Islet of Langerhans (tissue), 1 donor: ENCODE data around the gene MREG.
"Not testable (repeated sequence)": the region's sequence is repeated elsewhere in the genome, so short reads cannot be mapped to it uniquely, and the experiment has no call there.

Experiments used
- FAIRE-seq: peaks from one replicate; lab custom pipeline; 2011; peaks lifted over from hg19 to GRCh38; lab: Jason Lieb, UNC

Gene MREG

DNA sequence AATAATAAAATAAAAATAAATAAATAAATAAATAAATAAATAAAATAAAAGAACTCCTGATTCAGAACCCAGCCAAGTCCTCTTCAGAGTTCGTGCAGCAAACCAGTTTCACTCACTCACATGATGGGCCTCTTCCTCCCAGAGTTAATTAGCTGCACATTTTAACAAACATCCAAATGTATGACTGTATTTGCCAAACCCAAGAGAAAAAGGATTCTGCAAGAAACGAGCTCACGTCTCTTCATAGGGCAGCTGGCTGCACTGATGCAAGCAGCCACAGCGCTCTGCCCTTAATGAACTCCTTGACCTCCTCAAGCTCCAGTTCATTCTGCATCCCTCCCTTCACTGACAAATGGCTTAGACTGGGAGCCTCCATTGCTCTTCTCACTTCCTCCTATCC lies 55.1 kb downstream of the MREG start:
- FAIRE-seq = no peak

DNA sequence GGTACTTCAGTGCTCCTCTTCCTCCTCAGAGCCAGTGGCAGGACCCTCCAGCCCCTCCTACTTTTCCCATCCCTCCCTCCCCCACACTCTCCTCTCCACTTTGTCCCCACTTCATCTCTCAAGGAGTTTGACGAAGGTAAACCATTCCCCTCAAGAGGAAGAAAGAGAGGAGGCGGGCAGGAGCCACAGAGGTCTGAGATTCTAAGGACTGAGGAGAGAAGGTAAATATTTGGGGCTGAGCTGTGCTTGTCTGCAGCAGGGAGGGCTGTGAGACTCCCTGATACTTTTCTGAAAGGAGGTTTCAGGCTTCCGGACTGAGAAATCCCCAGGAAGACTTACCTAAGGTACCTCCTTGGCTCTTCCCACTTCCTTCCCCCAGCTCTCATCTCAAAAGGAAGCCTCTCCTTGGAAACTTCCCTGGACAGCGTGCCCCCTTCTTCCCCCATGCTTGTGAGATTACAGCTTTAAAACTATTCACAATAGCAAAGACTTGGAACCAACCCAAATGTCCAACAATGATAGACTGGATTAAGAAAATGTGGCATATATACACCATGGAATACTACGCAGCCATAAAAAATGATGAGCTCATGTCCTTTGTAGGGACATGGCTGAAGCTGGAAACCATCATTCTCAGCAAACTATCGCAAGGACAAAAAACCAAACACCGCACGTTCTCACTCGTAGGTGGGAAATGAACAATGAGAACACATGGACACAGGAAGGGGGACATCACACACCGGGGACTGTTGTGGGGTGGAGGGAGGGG lies 55.8 kb downstream of the MREG start:
- not testable (repeated sequence) for FAIRE-seq

DNA sequence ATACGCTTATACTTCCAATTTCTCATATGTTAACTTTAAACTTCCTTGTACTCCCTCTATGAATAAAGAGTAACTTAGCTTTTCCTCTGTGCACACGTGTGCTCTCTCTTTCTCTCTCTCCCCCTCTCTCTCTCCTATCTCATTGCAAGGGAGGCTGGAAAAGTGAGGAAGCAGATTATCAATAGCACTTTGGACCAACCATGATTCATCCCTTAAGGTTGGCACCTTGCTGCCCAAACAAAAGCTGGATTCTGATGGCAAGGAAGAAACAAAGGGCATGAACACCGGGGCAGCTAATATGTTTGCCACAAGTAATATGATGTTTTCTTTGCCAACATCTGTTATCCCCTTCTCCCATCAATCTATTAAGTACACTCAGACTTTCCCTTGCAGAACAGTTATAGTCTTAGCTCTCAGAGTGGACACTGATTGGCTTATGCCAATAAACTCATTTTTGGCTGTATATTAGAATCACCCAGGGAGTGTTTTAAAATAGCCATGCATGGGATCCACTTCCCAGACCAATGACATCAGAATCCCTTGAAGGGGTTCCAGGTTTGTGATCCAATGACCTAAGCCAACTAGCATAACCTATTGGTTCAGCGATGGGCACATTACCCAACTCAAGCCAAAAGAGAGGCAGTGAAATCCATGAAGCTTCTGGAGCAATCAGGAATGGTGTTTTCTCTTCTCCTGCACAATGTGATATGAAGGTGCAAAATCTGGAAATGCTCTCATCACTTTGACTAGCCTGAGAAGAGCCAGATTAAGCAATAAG lies 60.3 kb downstream of the MREG start:
- no peak for FAIRE-seq

DNA sequence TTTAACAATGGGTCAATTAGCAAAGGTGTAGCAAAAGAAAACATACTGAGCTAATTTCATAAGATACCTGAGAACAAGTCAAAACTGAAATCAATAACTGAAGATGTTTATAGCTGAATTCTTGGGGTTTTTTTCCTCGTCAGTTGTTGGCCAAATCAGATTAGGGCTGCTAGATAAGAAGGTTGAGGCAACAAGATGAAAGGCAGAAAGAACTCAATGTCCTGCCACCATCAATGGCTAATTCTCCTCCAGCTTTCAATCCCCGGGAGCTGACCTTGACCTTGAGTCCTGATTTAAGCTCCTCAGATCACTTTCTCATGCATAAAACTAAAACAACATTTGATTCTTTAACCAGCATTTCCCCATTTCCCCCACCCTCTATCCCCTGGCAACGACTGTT lies 61.8 kb downstream of the MREG start:
- FAIRE-seq = no peak

DNA sequence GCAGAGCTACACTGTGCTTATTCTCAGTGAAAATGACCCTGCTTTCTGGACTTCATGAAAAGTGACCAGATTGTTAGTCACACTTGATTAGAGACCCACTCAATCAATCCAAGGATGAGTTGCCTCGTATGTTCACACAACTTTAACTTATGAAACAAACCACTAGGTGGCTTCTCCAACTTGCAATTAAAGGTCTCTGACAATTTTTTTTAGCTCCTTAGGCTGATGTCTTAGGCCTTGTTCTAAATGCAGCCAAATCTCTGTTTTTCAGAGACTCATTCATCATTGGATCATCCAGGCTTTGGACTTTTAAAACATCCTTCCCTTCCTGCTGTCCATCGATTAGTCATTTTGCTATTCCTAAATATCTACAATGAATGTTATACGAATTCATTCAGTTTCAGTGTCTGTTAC lies 63.4 kb downstream of the MREG start:
- FAIRE-seq = peak; percentile 17

DNA sequence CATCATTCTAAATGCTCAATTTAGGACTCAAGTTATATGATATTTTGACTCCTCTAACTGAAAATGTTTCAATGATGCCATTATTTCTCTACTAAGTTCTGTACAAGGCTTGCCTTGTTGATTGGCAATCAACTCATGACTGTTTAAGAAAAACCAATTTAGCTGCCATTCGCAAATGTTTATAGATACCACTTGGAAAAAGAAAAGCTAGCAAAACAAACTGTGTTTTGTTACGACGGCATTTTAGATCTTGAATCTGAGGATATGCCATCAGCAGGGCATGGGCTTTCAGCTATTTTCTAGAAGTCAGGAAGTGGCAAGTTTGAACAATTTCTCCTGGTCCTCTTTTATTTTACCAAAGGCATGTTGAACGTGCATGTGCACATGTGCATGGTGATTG lies 65.3 kb downstream of the MREG start:
- no peak for FAIRE-seq

DNA sequence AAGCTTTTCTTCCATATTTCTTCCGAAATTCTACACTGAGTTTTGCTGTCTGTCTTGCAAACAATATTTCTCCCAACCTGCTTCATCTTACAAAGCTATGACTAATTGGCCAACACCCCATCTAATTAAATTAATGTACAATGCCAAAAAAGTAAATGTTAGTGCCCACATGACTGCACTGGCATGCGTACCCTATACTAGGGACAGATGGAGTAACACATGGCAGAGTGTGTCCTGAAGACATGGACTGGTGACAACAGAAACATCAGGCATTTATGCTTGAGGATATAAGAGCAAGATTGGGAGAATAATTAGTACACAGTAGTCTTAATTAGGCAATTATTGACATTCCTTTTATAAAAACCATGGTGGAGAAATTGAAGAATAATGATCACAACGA lies 66.8 kb downstream of the MREG start:
- FAIRE-seq = no peak

DNA sequence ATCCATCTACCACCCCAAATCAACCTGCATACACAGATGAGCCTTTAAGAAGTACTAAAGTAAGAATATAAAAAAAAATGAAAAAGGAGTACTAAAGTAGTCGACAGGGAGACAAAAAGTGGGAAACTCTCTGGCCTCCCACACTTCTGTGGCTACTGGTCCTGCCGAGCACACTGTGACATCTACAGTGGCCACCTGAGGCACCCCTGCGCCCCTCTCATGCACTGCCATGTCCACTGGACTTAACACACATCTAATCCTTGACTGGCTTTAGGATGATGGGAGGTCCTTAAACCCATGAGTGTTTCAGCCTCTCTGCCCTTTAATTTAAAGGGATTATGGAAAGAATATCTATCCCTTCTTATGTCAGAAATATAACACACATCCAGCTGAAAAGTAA lies 71.2 kb downstream of the MREG start:
- FAIRE-seq = no peak

DNA sequence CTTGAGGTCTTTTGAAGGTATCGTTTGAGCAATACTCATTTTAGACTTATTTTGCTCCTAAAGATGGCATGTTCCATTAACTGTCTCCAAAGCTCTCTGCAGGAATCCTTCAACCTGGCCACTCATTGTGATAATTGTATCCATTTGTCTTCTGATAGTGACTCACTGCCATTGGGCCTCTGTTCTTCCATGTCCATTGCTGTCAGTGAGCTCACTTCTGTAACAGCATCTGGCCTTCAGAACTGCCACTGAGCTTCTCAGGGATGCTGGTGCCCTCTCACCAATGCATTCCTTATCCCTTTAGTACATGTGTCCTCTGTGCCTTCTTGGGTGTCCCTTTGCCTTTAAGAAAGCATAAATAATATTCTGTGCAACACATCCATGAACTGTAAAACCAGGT lies 71.6 kb downstream of the MREG start:
- no peak for FAIRE-seq

DNA sequence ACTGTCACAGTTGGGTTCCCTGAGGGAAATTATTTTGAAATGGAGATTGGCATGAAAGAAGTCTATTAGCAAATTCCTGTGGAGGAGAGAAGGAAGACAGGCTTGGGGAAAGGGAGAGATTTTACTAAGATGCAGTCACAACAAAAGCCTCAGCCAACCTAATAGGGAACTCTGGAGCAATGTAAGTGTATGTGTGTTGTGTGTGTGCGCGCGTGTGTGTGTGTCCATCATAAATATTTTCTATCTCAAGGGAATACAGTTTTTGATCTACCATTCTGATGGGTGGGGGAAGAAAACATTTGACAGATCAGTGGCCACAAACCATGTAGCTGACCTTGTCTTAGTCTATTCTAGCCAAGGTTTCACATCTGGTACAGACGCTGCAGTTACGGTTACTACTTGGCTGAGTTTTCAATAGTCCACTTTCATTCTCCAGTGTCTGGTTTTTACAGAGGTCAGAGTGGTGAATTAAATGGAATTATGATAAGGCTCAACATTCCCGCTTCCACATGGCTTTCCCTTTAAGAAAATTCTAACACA lies 72.6 kb downstream of the MREG start:
- no peak for FAIRE-seq

DNA sequence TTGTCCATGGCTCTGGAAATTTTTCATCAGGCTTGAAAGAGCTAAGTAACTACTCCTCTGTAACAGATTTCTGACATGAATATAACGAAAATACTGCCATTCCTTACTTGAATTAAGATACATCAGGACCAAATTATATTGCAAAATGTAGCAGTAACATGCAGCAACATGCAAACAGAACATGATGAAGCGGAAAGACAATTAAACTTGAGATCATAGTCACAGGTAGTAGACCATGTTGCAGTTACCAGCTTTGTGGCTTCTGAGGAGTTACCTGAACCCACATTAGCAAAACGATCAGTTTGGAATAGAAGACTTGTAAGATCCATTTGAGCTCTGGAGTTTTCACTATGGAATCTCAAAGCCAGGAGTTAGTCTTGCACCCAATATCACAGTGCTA lies 76.2 kb downstream of the MREG start:
- FAIRE-seq = no peak

DNA sequence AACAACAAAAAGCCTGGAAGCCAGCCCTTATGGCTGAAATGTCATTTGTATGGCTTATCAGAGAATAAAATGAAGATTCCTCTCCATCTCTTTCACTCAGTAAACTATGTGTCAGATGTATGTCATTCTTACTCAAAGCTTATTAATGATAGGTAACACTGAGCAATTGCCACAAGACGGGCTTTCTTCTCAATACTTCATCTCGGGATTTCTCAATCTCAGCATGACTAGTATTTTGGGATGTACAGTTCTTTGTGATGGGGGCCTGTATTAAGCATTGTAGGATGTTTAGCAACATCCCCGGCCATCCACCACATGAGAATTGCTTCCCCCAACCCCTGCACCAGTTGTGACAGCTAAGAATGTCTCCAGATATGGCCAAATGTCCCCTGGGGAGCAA lies 80.2 kb downstream of the MREG start:
- no peak for FAIRE-seq

DNA sequence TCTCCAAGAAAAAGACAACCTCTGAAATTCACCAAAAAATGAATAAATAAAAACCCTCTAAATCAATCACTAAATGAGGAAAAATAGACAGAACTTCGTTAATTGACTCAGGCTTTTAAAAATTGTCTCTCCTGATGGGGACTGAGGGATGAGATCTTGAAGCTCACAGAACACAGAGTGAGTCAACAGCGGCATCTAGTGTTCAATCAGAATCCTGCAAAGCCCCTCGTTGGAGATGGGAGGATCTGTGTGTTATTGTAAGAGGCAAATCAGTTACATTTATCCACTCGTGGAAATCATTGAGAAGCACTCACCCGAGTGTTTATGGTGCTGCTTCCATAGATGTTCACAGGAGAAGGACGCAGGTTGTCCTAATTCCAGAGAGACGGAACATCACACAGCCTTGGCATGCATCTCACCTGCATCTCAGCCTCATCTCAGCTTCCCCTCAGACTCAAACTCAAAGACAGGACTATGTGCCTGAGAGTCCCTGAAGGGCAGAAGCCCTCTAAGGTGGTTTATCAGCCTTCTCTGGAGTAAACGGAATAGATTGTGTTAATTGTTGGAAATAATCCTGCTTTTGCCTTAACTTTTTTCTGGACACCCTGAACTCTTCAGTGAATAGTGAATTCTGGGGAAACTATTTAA lies 82.0 kb downstream of the MREG start:
- peak; percentile 76 for FAIRE-seq

DNA sequence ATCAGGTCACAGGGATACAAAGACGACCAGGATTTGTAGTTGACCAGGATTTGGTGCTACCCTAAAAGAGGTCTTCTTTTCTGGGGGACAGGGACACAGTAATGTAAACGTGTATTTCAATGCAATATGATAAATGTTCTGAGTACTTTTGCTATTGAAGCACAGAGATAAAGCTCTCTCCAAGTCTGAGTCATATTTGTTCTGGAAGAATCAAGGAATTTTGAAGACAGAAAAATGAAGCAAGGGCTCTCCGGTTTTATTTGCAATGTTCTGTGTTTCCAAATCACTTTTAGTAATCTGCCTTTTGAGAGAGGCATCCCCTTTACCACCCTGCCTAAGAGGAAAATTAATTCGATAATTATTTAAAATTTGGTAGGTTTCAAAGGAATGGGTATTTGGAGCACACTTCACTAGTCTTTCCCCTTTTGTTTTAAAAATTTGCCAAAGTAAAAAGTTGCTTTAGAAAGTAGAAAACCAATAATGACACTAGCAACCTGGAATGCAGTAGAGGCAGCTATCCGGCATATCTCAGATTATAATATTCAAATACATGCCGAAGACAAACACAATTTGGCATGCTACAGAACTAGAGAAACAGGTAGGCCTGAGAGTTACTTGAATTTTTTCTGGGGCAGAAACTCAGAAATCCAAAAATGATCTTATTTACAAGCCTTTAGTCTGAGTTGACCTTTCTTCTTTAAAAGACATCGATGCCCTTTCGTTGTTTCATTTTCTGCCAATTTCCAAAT lies 82.7 kb downstream of the MREG start:
- no peak for FAIRE-seq

DNA sequence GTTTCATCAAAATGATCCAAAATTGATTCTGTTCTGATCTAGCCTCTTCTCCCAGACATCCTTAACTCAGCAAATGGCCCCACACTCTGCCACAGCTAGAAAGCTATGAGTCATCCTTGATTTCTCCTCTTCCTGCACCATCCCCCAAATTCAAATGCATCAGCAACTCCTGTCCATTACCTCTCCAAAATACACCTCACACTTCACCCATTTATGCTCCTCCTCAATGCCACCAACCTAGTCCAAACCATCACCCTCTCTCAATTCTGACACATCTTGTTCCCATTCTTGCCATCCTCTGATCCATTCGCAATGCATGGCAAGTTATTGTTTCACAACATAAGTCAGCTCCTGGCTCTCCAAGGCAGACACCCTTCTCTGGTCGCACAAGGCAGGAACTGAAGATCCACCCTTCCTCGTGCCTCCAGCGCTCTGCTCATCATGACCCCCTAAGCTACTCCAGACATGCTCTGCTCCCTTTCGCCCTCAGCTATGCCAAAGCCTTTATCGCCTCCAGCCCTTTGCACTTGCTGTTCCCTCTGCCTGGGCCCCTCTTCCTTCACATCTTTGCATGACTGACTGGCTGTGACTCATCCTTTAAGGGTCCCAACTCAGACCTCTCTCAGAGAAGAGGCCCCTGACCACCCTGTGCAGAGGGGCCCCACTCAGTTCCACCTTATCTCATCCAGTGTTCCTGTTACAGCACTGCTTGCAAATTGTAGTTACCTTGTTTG lies 83.6 kb downstream of the MREG start:
- FAIRE-seq = no peak

DNA sequence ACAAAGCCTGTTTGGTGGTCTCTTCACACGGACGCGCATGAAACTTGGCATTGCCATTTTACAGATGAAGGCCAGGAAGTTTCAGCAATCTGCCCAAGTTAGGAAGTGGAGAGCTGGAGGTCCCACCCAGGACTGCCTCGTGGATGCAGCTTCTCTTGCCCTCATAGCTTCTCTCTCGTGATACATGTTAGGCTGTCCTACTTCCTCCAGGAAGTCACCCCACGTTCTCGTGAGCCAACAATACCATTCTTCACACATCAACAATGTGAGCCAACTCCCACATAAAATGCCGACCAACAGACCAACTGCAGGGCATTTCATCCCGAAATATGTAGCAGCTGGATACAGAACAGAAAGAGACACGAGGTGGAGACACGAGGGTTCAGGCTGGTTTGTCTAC lies 85.3 kb downstream of the MREG start:
- FAIRE-seq = no peak

DNA sequence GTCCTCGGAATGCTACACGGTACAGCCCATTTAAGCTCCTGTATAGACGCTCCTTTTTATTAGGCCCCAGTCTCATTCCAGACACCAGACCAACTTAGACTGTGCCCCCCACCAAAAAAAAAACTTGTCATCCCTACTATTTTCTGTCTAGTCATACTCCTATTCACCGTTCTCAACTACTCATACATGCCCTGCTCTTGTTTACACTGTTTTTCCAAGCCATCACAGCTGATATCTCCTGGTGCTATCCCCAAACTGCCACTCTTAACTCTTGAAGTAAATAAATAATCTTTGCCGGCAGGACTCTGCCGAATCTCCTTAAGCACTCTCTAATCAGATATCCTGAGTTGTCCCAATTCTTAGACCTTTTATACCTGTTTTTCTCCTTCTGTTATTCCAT lies 86.4 kb downstream of the MREG start:
- FAIRE-seq = not testable (repeated sequence)

DNA sequence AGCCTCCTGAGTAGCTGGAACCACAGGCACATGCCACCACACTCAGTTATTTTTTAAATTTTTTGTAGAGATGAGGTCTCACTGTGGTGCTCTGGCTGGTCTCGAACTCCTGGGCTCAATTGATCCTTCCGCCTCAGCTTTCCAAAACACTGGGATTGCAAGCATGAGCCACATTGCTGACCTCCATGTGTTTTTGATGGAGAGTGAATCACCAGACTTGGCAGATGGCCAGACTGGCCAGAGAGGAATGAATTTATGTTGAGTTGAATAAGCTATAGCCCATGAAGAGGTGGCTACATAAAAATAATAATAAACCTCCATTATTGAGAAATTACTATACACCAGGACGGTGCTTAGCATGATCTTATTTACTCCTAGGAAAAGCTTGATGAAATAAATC lies 91.5 kb downstream of the MREG start:
- FAIRE-seq = no peak

DNA sequence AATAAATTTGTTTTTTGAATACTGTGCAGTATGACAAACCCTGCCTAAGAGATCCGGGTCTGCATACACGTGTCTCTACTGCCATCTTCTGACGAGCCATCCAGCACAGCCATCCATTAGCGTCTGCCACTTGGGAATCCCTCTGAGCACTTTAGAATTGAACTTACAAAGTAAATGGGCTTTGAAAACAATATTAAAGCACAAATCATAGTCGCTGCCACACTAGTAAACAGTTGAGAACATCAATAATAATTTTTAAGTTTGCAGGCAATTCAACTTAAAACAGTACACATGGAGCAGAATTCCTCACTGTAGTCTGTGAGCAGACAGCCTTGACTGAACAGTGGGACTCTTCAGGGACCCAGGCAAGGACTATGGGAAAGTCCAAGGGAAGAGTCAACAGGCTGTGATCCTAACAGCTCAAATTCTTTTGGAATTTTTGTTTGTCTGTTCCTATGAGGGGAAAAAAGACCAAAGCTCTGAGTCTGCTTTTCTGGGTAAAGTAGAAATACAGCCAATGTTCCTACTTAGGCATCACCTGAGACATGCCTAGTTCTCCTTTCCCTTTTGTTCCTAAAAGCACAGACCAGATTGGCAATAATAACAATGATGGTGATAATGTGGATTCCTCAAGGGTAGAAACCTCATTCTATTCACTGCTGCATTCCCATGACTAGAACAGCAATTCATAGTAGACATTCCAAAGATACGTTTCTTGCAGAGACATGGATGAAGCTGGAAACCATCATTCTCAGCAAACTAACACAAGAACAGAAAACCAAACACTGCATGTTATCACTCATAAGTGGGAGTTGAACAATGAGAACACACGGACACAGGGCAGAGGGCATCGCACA lies 92.9 kb downstream of the MREG start:
- FAIRE-seq = peak; percentile 13

DNA sequence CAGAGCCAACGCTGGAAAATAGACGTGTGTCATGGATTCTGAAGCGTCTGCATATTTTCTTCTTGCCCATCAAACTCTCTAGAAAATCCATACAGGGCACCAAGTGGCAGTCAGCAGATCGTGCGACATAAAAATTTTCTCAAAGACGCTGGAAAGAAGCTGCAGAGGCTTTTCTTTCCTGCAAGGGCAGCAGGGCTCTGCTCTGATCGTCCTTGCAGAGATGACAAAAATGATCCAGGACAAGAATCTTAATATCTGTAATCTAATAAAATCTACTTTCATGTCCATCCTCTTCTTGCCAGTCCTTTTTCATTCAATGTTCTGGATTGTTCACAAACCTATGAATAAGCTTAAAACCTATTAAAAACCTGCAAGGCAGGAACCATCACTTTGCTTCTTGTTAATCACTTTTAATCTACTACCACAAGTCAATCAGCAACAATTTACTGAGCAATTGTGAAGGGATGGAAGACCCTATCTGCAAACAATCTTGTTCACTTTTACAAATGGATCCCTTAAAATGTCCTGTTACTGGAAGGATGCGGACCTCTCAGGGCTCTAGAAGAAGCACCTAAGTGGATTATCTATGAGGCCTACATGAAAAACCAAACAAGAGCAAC lies 93.6 kb downstream of the MREG start:
- no peak for FAIRE-seq
